Lung (tissue), 12 donors: ENCODE measurements around the gene CRYM. TPM values are rescaled to one million over a fixed set of nuclear protein-coding genes. Genes with fewer than 3 reads are reported as not detected.
"Not testable (repeated sequence)": the region's sequence is repeated elsewhere in the genome, so short reads cannot be mapped to it uniquely, and the experiment has no call there.

Source experiments
- ATAC-seq: fragments of 200-7000 bp; cut with Tn5 transposase; one replicate; pipeline ENCODE4 v1.9.1; 2020; ENCODE audit warnings: moderate number of reproducible peaks; ENCODE audit not compliant: insufficient read depth, low FRiP score
- DNase-seq, 3 donors: peaks; one replicate each; pipeline ENCODE4 v3.0.0-alpha.2; 2013 to 2017
- H3K27ac ChIP-seq, 2 donors: one replicate each; pipeline ENCODE4 v1.5.1; 2013; ENCODE audit warnings: mild to moderate bottlenecking in 2 of 2, moderate library complexity in 2 of 2, control low read depth in 1 of 2, inconsistent platforms in 1 of 2, low read depth in 1 of 2, low read length in 1 of 2
- H3K27me3 ChIP-seq, 3 donors: one replicate each; pipeline ENCODE4 v1.5.1; 2013; ENCODE audit warnings: low read length in 2 of 3; ENCODE audit not compliant: control insufficient read depth in 3 of 3, insufficient read depth in 3 of 3
- H3K36me3 ChIP-seq, 4 donors: one replicate each; pipeline ENCODE4 v1.5.1; 2013; ENCODE audit warnings: low read length in 4 of 4, mild to moderate bottlenecking in 1 of 4, moderate library complexity in 1 of 4; ENCODE audit not compliant: control insufficient read depth in 4 of 4, insufficient read depth in 4 of 4
- H3K4me1 ChIP-seq, 5 donors: one replicate each; pipeline ENCODE4 v1.5.1; 2013; ENCODE audit warnings: low read length in 5 of 5, mild to moderate bottlenecking in 2 of 5, moderate library complexity in 1 of 5; ENCODE audit not compliant: control insufficient read depth in 5 of 5, insufficient read depth in 5 of 5
- H3K4me3 ChIP-seq: one replicate; pipeline ENCODE4 v1.5.1; 2013; ENCODE audit warnings: mild to moderate bottlenecking, control low read depth, moderate library complexity
- H3K9ac ChIP-seq, 2 donors: one replicate each; pipeline ENCODE4 v1.5.1; 2013; ENCODE audit warnings: low read length in 2 of 2, control low read depth in 1 of 2; ENCODE audit not compliant: insufficient read depth in 1 of 2
- H3K9me3 ChIP-seq, 4 donors: one replicate each; pipeline ENCODE4 v1.5.1; 2013; ENCODE audit warnings: low read length in 3 of 4, mild to moderate bottlenecking in 1 of 4, moderate library complexity in 1 of 4; ENCODE audit not compliant: control insufficient read depth in 4 of 4, insufficient read depth in 3 of 4
- CTCF ChIP-seq: IDR thresholded peaks from 2 replicates; pipeline ENCODE4 v1.5.1; 2012; ENCODE audit warnings: mild to moderate bottlenecking; ENCODE audit errors: control extremely low read depth, extremely low read depth
- WGBS, 2 donors: extraction: QIAGEN DNeasy Blood & Tissue Kit; methylation state at CpG; one replicate each; pipeline ENCODE4 v1.1.7; 2013; 5-methylcytosine and 5-hydroxymethylcytosine counted together
- polyA plus RNA-seq, 2 donors: library from polyadenylated mRNA; stranded (reverse); fragments of 200-250 nt; gene quantifications; one replicate each; pipeline ENCODE4 v1.2.1, GENCODE V29; 2013
- total RNA-seq, 2 donors: library from RNA; depleted of rRNA in 1 of 2; stranded (reverse); fragments of >200 nt in 1 of 2; gene quantifications; one replicate each; pipeline ENCODE4 v1.2.1, GENCODE V29; 2014 to 2021
- donor health status: control.
- donor health status: control.
- donor health status: Bipolar disorder and iron deficiency.
- donor health status: healthy.
- donor health status: DM: yes; HTN: yes; CAD: no.

Gene CRYM
- total and polyA plus RNA-seq, 4 donors = 5.4 to 11.9 (median 9.3) TPM

DNA sequence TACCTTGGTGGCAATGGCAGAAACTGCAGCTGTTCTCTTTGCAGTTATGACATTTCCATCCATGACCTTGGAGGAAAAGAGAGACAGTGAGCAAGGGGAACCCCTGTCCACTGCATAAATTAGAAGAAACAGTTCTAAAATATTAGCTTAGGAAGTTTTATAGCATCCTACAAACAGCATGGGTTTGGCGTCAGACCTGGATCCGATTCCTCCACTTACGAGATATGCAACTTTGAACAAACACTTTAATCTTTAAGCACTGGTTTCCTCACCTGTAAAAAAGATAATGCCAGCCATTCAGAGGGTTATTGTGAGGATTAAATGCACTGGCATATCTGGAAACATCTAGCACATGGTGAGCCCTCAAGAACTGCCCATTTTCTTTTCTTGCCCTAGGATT lies 2.6 kb downstream of the CRYM start:
- WGBS, 2 donors = 64 to 80% methylated on average over 3 of the region's 3 CpGs
- H3K36me3 ChIP-seq = no peaks in the 10 kb centered on the region
- H3K9ac ChIP-seq = no peak overlapping the region
- no peak overlapping the region for H3K27ac ChIP-seq
- no peak for DNase-seq
- peaks cover 5 to 34% (median 15%) of the 10 kb centered on the region in 3 donors for H3K27me3 ChIP-seq
- H3K9me3 ChIP-seq = peaks cover 0 to 2% (median 0%) of the 10 kb centered on the region in 4 donors
- no peak for TF ChIP-seq CTCF
- peaks cover 0 to 8% (median 2%) of the 10 kb centered on the region in 5 donors for H3K4me1 ChIP-seq
- ATAC-seq = no peak
- no peak overlapping the region for H3K4me3 ChIP-seq

DNA sequence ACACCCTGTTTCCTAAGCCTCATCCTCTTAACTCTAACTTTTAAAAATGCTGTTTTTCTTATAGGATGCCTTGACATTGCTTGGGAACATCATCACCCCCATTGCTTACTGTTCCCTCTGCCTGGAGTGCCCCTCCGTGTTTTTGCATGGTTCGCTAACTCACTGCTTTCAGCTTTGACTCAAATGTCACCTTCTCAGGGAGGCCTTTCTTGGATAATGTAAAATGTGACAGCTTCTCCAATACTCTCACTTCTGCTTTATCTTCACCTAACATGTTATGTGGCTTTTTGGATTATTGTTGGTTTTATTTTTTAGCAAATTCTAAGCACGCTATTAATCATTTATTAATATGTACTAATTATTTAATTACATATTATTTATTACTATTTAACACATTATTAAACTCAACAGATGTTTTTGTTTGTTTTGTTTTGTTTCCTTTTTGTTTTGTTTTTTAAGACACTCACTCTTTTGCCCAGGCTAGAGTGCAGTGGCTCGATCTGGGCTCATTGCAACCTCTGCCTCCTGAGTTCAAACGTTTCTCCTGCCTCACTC lies 3.8 kb downstream of the CRYM start:
- WGBS, 2 donors = 77 to 85% methylated on average over 5 of the region's 5 CpGs
- DNase-seq = no peak
- Histone ChIP-seq H3K27ac (no peak overlapping the region), H3K27me3 (peaks cover 5 to 28% (median 10%) of the 10 kb centered on the region in 3 donors), H3K36me3 (no peaks in the 10 kb centered on the region), H3K4me3 (no peak overlapping the region), H3K4me1 (peaks cover 0 to 8% (median 2%) of the 10 kb centered on the region in 5 donors), H3K9ac (no peak overlapping the region), H3K9me3 (peaks cover 0 to 2% (median 0%) of the 10 kb centered on the region in 4 donors)
- TF ChIP-seq CTCF = no peak
- no peak for ATAC-seq

DNA sequence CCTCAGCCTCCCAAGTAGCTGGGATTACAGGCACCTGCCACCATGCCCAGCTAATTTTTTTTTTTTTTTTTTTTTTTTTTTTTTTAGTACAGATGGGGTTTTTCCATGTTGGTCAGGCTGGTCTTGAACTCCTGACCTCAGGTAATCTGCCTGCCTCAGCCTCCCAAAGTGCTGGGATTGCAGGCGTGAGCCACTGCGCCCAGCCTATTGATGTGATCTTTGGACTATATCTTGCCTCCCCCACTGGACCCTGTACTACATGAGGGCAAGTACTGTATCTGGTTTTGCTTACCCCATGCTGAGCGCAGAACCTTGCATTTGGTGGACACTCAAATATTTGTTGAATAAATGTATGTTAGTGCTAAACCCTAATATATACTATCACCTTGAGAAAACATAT lies 5.3 kb downstream of the CRYM start:
- H3K9ac ChIP-seq, H3K9me3 ChIP-seq, H3K4me3 ChIP-seq, H3K27ac ChIP-seq, DNase-seq, H3K4me1 ChIP-seq, ATAC-seq, H3K36me3 ChIP-seq: not testable (repeated sequence)
- 94 to 95% methylated on average over 3 of the region's 3 CpGs for WGBS, 2 donors
- H3K27me3 ChIP-seq = peaks cover 5 to 15% (median 5%) of the 10 kb centered on the region in 3 donors

DNA sequence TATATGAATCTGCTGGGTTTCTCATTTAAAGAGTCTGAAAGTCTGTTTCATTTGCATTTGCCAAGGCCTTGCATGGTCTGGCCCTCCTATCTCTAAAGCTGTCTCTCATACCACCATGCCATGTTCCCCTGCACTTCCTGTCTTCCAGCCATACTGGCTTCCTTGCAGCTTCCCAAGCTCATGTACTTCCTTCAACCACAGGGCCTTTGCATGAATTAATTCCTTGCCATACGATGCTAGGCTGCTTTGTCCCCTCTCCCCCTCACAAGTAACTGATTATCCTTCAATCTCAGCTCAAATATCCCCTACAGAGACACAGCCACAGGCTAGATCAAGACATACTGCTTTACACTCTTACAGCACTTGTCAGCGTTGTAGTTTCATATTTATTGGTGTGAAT lies 5.8 kb downstream of the CRYM start:
- Histone ChIP-seq H3K27me3 (peaks cover 0 to 10% (median 4%) of the 10 kb centered on the region in 3 donors), H3K27ac (no peak overlapping the region), H3K4me3 (no peak overlapping the region), H3K36me3 (no peaks in the 10 kb centered on the region), H3K4me1 (peaks cover 0 to 6% (median 0%) of the 10 kb centered on the region in 5 donors), H3K9ac (no peak overlapping the region), H3K9me3 (no peaks in the 10 kb centered on the region)
- ATAC-seq (no peak), DNase-seq (no peak)
- TF ChIP-seq CTCF = no peak
- WGBS, 2 donors = 64 to 87% methylated on average over 2 of the region's 2 CpGs
